Esophagus muscularis mucosa (tissue), 4 donors: ENCODE data around the gene SS18L1.

Experiments used
- CTCF ChIP-seq, 3 experiments: fragments of 200-600 bp in 2 of 3; fragments of 450-650 bp in 1 of 3; sonication (generic) in 2 of 3; IDR thresholded peaks; one replicate each; pipeline ENCODE4 v1.5.1; 2017 to 2019; ENCODE audit warnings: antibody characterized with exemption in 3 of 3, mild to moderate bottlenecking in 2 of 3, moderate library complexity in 1 of 3
- EP300 ChIP-seq: sonication (generic); formaldehyde crosslinking; IDR thresholded peaks from one replicate; pipeline ENCODE4 v1.6.1; 2017; ENCODE audit warnings: antibody characterized with exemption
- POLR2A ChIP-seq: fragments of 450-650 bp; IDR thresholded peaks from one replicate; pipeline ENCODE4 v1.6.1; 2017; ENCODE audit warnings: antibody characterized with exemption, moderate library complexity, mild to moderate bottlenecking, low read depth
- POLR2AphosphoS5 ChIP-seq, 2 donors: sonication (generic); formaldehyde crosslinking; IDR thresholded peaks; one replicate each; pipeline ENCODE4 v1.6.1; 2017; ENCODE audit warnings: antibody characterized with exemption in 2 of 2

GRCh38 chr20:62151835-62152364 is 8.3 kb downstream of the SS18L1 start:
- TF ChIP-seq POLR2A (no peak), CTCF (IDR thresholded peaks at IDR 0.05) (no peak), POLR2AphosphoS5 (IDR thresholded peaks at IDR 0.05) (no peak), EP300 (no peak)
